ENCODE data around the gene UFC1.

UFC1 gene

DNA sequence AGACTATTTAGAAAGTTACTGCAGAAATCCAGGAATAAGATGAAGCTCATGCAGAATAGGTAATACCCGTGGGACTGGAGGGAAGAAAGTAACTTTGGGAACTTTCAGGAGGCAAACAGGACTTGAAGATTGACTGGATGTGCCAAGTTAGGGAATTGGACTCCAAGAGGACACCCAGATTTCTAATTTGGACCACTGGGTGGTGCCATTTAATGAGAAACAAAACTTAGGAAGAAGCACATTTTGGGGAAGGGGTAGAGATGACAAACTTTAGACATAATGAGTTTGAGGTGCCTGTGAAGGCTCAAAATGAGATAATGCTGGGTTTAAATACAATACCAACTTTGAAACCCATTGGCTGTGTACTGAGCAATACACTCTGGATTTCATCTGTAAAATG is 26.9 kb downstream of the UFC1 start:
- peaks cover 6% of the 10 kb centered on the region for H3K4me1 ChIP-seq (ENCODE audit: control insufficient read depth, insufficient read depth, low read length, poor library complexity, severe bottlenecking)
- no peak overlapping the region for H3K4me3 ChIP-seq (ENCODE audit: extremely low read depth, insufficient read depth, low read length, poor library complexity, severe bottlenecking)
- 38 to 85% methylated on average over 1 of the region's 1 CpG for WGBS, 2 experiments (ENCODE audit: insufficient coverage in 2 of 2)
- peaks cover 3% of the 10 kb centered on the region for H3K36me3 ChIP-seq (ENCODE audit: control insufficient read depth, insufficient read depth, low read length)
- no peaks in the 10 kb centered on the region for H3K9me3 ChIP-seq (ENCODE audit: control insufficient read depth, low read length)
- no peak overlapping the region for H3K27ac ChIP-seq (ENCODE audit: low read depth, low read length, severe bottlenecking)

DNA sequence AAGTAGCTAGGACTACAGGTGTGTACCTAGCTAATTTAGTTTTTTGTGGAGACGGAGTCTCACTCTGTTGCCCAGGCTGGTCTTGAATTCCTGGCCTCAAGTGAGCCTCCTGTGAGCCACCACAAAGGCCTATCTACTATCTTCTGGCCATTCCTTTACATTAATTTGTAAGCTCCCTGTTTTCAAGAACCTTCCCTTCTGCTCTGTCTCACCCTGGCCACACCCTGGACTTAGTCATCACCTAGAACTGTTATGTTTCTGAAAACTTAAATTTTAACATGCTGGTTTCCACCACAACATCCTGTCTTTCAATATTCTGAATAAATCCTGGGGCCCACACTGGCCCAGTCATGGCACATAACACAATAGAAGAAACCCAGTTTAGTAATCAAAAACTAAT is 28.4 kb downstream of the UFC1 start:
- no peaks in the 10 kb centered on the region for H3K36me3 ChIP-seq (ENCODE audit: control insufficient read depth, insufficient read depth, low read length)
- 86% methylated on average over 1 of the region's 1 CpG for WGBS, 2 experiments (ENCODE audit: insufficient coverage in 2 of 2)
- H3K4me1 ChIP-seq (ENCODE audit: control insufficient read depth, insufficient read depth, low read length, poor library complexity, severe bottlenecking), result no peaks in the 10 kb centered on the region
- no peak overlapping the region for H3K27ac ChIP-seq (ENCODE audit: low read depth, low read length, severe bottlenecking)
- no peaks in the 10 kb centered on the region for H3K9me3 ChIP-seq (ENCODE audit: control insufficient read depth, low read length)
- H3K4me3 ChIP-seq (ENCODE audit: extremely low read depth, insufficient read depth, low read length, poor library complexity, severe bottlenecking), result no peak overlapping the region

DNA sequence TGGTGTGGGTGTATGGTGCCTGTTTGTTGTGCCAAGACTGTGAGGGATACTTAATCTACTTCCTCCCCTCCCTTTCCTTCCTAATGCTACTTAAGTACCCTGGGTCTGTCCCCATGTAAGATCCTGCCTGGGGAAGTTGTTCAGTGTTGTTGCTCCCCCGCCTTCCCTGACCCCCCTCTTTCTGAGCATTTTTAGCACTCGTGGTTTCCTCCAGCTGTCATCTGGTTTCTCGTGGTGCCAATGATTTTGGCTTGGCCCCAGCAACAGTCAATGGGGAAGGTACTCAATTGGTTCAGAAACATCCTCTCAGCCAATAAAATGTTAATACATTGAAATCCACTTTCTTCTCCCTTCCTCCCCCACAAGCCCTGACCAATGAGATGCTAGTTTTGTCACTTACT is 31.5 kb downstream of the UFC1 start:
- H3K4me3 ChIP-seq (ENCODE audit: extremely low read depth, insufficient read depth, low read length, poor library complexity, severe bottlenecking), result no peak overlapping the region
- 58 to 60% methylated on average over 2 to 3 of the region's 3 CpGs for WGBS, 2 experiments (ENCODE audit: insufficient coverage in 2 of 2)
- H3K4me1 ChIP-seq (ENCODE audit: control insufficient read depth, insufficient read depth, low read length, poor library complexity, severe bottlenecking), result no peaks in the 10 kb centered on the region
- H3K27ac ChIP-seq (ENCODE audit: low read depth, low read length, severe bottlenecking), result no peak overlapping the region
- H3K9me3 ChIP-seq (ENCODE audit: control insufficient read depth, low read length), result no peaks in the 10 kb centered on the region
- H3K36me3 ChIP-seq (ENCODE audit: control insufficient read depth, insufficient read depth, low read length), result no peaks in the 10 kb centered on the region

DNA sequence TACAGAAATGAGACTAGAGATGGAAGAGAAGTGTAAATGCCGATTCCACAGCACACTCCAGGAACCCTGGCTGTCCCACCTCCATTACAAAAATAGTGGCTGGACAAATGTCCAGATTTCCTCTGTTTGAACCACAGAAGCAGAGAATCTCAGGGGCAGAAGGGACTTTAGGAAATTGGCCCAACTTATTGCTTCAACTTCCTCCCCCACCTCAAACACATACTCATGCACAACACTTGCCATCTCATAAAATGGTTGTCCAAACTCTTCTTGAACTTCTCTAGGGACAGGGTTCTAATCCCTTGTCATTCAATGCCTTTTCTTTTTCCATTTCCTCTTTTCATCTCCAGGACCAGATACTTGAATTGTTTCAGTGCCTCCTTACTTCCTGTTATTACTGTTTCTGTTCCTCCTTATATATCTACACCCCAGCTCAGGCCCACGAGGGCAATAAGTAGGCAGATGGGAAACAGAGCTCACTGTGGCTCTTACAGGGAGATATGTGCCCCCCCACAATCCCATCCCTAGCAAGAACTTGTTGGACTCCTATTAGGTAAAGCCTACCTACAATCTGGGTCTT is 32.0 kb downstream of the UFC1 start:
- Histone ChIP-seq H3K36me3 (ENCODE audit: control insufficient read depth, insufficient read depth, low read length) (no peaks in the 10 kb centered on the region), H3K4me1 (ENCODE audit: control insufficient read depth, insufficient read depth, low read length, poor library complexity, severe bottlenecking) (peaks cover 4% of the 10 kb centered on the region), H3K9me3 (ENCODE audit: control insufficient read depth, low read length) (no peaks in the 10 kb centered on the region), H3K27ac (ENCODE audit: low read depth, low read length, severe bottlenecking) (no peak overlapping the region), H3K4me3 (ENCODE audit: extremely low read depth, insufficient read depth, low read length, poor library complexity, severe bottlenecking) (no peak overlapping the region)
- 100% methylated on average over 1 of the region's 2 CpGs; no CpG with 5 or more reads in 1 of the 2 experiments for WGBS, 2 experiments (ENCODE audit: insufficient coverage in 2 of 2)

DNA sequence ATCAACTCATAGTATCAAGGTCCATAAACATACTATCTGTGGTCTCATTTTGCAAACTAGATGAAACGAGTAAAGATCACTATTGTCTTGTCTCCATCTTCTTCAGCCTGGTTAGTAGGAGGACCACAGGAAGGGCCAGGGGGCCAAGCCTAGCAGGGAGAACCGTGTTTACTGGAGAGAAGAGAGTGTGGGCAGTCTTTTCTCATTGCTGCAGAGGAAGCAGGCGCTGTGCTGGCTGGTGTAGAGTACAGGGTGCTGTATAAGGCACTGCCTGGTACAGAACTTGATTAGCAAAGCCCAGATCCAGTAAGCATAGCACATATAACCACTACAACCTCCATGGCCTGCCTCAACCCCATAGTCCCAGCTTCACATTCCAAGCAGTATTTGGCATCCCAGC is 33.5 kb downstream of the UFC1 start:
- 79 to 84% methylated on average over 3 of the region's 3 CpGs for WGBS, 2 experiments (ENCODE audit: insufficient coverage in 2 of 2)
- H3K4me1 ChIP-seq (ENCODE audit: control insufficient read depth, insufficient read depth, low read length, poor library complexity, severe bottlenecking), result peaks cover 8% of the 10 kb centered on the region
- no peak overlapping the region for H3K27ac ChIP-seq (ENCODE audit: low read depth, low read length, severe bottlenecking)
- no peak overlapping the region for H3K4me3 ChIP-seq (ENCODE audit: extremely low read depth, insufficient read depth, low read length, poor library complexity, severe bottlenecking)
- H3K9me3 ChIP-seq (ENCODE audit: control insufficient read depth, low read length), result no peaks in the 10 kb centered on the region
- no peaks in the 10 kb centered on the region for H3K36me3 ChIP-seq (ENCODE audit: control insufficient read depth, insufficient read depth, low read length)

DNA sequence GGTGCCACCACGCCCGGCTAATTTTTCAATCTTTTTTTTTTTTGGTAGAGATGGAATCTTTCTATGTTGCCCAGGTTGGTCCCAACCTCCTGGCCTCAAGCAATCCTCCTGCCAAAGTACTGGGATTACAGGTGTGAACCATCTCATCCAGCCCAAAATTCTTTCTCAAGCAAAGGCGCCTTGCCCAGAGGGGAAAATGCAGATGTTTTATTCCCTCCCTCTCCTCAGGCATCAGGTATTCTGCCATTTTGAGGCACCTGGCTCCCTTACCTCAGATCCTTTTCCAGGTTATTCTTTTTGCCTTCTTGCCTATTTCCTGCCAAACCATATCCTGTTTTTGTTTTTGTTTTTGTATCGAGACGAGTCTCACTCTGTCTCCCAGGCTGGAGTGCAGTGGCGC is 34.6 kb downstream of the UFC1 start:
- peaks cover 8% of the 10 kb centered on the region for H3K4me1 ChIP-seq (ENCODE audit: control insufficient read depth, insufficient read depth, low read length, poor library complexity, severe bottlenecking)
- WGBS, 2 experiments (ENCODE audit: insufficient coverage in 2 of 2), result 92 to 95% methylated on average over 3 to 4 of the region's 6 CpGs
- no peak overlapping the region for H3K27ac ChIP-seq (ENCODE audit: low read depth, low read length, severe bottlenecking)
- H3K36me3 ChIP-seq (ENCODE audit: control insufficient read depth, insufficient read depth, low read length), result no peaks in the 10 kb centered on the region
- H3K4me3 ChIP-seq (ENCODE audit: extremely low read depth, insufficient read depth, low read length, poor library complexity, severe bottlenecking), result no peak overlapping the region
- H3K9me3 ChIP-seq (ENCODE audit: control insufficient read depth, low read length), result no peaks in the 10 kb centered on the region

DNA sequence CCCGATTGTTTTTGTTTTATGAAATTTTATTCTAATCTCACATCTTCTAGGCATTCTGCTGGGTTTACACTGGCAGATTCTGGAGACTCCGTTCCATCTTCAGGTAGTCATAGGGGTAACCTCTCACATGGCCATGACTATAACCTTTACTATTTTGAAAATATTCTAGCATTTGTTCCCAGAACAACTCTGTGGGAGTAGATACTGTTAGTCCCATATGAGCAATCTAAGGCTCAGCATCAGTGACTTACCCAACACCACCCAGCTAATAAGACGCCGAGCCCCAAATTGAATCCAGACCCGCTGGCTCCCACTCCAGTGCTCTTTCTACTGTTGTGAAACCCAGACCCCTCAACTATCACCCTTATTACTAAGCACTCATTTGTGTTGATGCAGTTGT is 35.3 kb downstream of the UFC1 start:
- WGBS, 2 experiments (ENCODE audit: insufficient coverage in 2 of 2), result 100% methylated on average over 1 to 3 of the region's 5 CpGs
- Histone ChIP-seq H3K36me3 (ENCODE audit: control insufficient read depth, insufficient read depth, low read length) (no peaks in the 10 kb centered on the region), H3K4me1 (ENCODE audit: control insufficient read depth, insufficient read depth, low read length, poor library complexity, severe bottlenecking) (peaks cover 8% of the 10 kb centered on the region), H3K9me3 (ENCODE audit: control insufficient read depth, low read length) (no peaks in the 10 kb centered on the region), H3K27ac (ENCODE audit: low read depth, low read length, severe bottlenecking) (no peak overlapping the region), H3K4me3 (ENCODE audit: extremely low read depth, insufficient read depth, low read length, poor library complexity, severe bottlenecking) (no peak overlapping the region)

DNA sequence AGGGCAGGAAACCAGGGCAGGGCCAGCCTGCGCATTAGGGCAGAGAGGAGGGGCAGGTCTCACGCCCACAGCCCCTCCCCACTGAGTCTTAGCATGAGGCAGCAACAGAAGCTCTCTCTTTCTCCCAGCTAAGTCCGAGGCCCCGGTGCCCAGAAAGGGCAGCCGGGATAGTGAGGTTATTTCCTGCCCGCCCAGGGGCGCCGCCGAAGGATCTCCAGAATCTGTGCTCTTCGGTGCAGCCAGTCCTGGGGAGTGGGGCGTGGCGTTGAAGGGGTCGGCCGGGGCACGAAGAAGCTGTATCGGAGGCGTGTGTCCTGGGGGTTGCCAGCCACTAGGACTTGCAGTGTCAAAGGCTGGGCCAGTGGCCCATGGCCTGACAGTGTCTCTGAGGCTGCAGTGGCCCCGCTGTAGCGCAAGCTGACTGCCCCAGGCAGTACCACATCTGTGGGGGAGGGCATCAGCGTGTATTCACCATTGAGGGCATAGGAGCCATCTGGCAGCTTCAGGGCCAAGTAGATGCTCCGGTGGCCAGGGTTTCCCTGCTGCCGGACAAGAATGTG is 37.3 kb downstream of the UFC1 start:
- Histone ChIP-seq H3K4me3 (ENCODE audit: extremely low read depth, insufficient read depth, low read length, poor library complexity, severe bottlenecking) (no peak overlapping the region), H3K36me3 (ENCODE audit: control insufficient read depth, insufficient read depth, low read length) (no peaks in the 10 kb centered on the region), H3K4me1 (ENCODE audit: control insufficient read depth, insufficient read depth, low read length, poor library complexity, severe bottlenecking) (peaks cover 11% of the 10 kb centered on the region), H3K9me3 (ENCODE audit: control insufficient read depth, low read length) (no peaks in the 10 kb centered on the region), H3K27ac (ENCODE audit: low read depth, low read length, severe bottlenecking) (no peak overlapping the region)
- WGBS, 2 experiments (ENCODE audit: insufficient coverage in 2 of 2), result 75 to 81% methylated on average over 21 to 22 of the region's 22 CpGs

DNA sequence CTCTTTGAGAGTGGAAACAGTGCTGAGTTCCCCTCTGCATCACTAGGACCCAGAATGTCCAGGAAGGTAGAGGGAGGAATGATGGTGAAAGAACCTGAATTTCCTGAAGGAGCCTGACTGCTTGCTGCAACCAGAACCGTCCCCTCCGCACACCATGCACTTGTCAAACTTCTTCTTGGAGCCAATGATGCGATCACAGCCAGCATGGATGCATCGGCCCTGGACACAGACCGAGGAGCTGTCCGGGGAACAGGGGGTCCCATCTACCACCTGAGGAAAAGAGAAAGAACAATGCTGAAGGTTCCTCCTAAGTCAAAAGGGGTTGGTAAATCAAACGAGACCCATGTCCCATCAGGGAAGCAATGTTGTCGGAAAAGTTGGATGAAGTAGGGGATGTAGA is 38.2 kb downstream of the UFC1 start:
- 90 to 92% methylated on average over 6 to 7 of the region's 8 CpGs for WGBS, 2 experiments (ENCODE audit: insufficient coverage in 2 of 2)
- H3K27ac ChIP-seq (ENCODE audit: low read depth, low read length, severe bottlenecking), result no peak overlapping the region
- H3K4me3 ChIP-seq (ENCODE audit: extremely low read depth, insufficient read depth, low read length, poor library complexity, severe bottlenecking), result no peak overlapping the region
- no peaks in the 10 kb centered on the region for H3K36me3 ChIP-seq (ENCODE audit: control insufficient read depth, insufficient read depth, low read length)
- H3K9me3 ChIP-seq (ENCODE audit: control insufficient read depth, low read length), result no peaks in the 10 kb centered on the region
- peaks cover 11% of the 10 kb centered on the region for H3K4me1 ChIP-seq (ENCODE audit: control insufficient read depth, insufficient read depth, low read length, poor library complexity, severe bottlenecking)

DNA sequence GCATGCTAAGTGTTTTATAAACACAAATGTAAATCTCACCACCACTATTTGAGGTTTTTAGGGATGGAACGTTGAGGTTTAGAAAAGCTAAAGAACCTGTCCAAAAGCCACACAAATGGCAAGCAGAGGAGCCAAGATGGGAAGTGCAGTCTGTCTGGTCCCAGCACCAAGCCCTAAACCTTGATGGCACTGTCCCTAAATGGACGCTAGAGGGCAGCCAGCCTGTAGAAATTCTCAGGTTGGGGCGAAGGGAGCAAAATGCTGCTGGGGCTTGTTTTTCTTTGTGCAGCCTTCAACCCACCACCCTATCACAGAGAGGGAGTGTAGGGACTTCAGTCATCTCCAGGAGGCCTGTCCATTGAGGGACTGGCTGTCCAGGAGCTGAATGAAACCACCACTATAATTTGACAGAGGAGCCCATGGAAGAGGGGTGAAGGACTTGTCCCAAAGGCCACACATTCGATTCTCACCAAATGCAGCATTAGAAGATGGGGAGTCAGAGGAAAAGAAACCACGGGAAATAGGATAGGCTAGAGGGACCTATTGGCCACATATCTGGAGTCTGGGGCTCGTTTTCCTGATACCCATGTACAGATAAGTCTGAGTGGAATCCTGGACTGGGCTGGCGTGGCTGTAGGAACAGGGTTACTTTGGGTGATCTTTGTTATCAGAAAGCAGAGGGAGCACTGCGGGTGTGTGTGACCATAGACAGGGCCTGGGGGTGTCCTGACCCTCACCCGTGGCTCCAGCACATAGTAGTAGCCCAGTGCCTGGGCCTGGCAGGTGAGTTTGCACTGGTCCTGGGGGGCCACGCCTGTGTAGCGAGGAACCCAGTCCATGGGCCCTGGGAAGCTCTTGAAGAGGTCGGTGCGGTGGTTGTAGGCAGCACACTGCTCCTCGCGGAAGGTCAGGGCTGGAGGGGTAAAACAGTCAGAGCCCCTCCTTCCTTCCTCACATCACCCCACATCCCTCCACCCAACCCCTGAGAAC is 39.0 kb downstream of the UFC1 start:
- Histone ChIP-seq H3K9me3 (ENCODE audit: control insufficient read depth, low read length) (no peaks in the 10 kb centered on the region), H3K36me3 (ENCODE audit: control insufficient read depth, insufficient read depth, low read length) (no peaks in the 10 kb centered on the region), H3K4me3 (ENCODE audit: extremely low read depth, insufficient read depth, low read length, poor library complexity, severe bottlenecking) (no peak overlapping the region), H3K27ac (ENCODE audit: low read depth, low read length, severe bottlenecking) (no peak overlapping the region), H3K4me1 (ENCODE audit: control insufficient read depth, insufficient read depth, low read length, poor library complexity, severe bottlenecking) (peaks cover 15% of the 10 kb centered on the region)
- whole genome bisulfite sequencing, 2 experiments (ENCODE audit: insufficient coverage in 2 of 2), result 76 to 84% methylated on average over 9 to 10 of the region's 15 CpGs

Data from mesodermal cell (in vitro differentiated cells).